NCI-H146 (cell line): ENCODE data around the gene PCBP3.

Experiments
- DNase-seq: peaks from one replicate; lab custom pipeline; 2025; lab: John Stamatoyannopoulos, UW

PCBP3 gene

GRCh38 chr21:45787371-45787770 is 143.8 kb downstream of the PCBP3 start:
- no peak for DNase-seq

GRCh38 chr21:45788198-45788597 is 144.7 kb downstream of the PCBP3 start:
- no peak for DNase-seq

DNA sequence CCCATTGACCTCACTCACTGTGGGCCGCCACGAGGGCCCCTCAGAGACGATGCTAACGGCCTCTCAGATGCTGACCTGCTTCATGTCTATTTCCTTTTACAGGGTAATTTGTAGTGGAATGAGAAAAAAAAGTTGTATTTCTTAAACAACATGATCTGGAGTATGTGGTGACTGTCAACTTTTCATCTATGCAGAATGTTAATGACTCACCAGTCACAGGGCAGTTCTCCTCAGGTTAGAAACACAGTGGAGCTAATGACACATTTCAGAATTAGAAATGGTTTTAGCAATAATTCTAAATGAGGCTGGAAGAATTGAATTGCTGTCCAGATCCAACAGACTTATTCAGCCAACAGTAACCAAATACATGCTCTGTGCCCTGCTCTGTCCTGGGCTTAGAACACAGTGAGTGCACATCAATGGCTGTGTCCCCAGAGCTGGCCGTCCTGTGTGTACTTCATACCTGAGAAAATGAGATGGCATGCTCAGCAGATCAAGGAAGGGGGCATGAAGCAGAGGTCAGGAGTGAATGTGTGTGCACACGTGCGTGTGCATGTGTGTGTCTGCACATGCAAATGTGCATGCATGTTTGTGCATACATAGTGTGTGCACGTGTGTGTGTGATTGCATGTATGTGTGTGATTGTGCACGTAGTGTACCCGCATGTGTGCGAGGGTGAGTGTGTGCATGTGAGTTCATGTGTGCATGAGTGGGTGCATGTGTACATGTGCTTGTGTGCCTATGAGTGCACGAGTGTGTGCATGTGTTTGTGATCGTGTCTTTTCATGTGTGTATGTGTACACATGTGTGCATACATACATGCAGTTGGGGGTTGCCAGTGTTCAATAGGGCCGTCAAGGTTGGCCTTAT is 145.3 kb downstream of the PCBP3 start:
- no peak for DNase-seq

DNA sequence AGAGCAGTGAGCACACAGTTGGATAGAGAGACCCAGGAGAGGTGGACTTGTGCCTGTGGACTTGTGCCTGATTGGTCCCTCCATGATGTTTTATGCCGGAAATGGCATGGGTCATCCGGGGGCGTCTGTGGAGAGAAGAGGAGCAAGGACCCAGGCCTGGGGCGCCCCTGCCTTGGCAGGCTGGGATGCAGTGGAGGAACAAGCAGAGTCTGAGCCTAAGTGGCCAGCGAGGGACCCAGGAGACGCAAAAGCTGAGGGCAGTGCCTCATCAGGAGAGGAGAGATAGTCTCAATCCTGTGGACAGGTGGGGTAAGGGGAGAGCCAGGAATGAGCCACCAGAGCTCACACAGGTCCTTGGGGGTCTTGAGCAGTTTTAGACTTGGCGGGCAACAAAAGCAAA is 146.9 kb downstream of the PCBP3 start:
- DNase-seq, result no peak

DNA sequence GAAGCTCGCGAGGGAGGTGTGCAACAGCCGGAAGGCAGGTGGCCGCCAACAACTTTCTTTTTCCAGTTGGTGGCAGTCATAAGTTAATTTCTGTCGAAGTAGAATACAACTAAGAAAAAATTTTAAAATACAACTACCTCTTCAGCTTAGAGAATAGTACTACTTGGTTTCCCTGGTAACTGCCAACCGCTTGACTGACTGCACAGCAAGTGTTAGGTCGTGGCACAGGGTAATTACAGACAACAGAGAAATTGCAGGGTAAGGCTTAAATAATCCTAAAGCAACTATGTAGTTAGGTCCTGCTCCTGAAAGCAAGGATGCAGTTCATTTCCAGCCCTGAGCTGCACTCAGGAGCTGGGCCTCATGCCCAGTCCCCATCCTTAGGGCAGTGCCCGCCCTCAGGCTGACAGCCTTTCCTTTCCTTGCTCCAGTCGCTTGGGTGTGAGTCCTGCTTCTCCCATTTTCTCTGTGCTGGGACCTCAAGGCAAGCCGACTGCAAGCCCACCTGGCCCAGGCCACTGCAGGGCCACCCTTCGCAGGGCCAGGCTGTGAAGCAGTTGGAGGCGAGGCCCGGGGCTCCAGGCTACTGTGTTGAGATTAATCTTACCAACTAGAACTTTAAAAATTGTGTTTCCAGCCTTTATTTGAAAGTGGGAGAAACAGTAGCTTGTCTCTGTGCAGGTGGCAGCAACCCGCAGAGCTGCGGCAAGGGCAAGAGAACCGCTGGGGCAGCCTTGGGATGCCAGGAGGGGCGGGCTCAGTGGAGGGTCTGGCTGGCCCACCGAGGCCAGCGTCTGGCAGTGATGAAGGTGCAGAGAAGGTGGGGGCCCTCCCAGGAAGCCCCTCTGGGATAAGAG is 148.3 kb downstream of the PCBP3 start:
- no peak for DNase-seq

DNA sequence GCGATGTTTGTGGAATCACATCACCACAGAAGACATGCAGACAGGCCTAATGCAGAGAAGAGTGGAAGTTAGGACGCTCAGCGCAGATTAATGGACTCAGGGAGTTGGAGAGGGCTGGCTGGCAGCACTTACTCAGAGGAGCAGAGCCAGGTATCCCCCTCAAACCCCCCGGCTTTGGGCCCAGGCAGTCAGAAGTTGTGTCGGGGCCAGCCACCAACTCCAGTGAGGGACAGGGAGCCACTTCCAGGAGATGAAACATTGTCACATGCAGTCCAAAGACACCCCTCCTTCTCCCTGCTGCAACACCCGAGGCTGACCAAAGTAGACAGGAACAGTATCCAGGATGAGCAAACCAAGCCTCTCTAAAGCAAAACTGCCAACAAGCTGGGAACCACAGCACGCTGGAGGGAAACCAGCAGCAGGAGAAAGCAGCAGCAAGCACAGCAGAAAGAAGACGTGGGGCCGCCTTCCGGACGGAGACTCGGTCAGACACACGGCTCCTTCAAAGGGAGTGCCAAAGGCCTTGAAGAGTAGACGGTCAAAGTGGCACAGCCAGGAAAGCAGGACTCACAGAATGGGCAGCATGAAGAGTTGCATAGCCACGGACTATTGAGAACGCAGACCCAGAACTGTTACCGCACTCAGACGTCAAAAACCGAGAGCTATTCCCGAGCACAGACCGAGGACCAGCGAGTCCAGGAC is 149.3 kb downstream of the PCBP3 start:
- no peak for DNase-seq

DNA sequence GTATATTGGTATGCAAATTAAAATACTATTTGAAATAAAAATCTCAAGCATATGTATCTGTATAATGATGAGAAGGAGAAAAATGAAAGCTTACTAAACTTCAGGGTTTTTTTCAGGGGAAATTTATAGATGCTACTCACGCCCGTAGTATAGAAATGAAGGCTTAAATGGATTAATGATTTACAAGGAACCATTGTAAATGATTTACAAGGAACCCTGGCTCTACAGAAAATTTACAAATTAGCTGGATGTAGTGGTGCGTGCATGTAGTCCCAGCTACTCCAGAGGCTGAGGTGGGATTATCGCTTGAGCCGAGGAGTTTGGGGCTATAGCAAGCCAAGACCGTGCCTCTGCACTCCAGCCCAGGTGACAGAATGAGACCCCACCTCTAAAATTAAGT is 150.5 kb downstream of the PCBP3 start:
- DNase-seq, result no peak

DNA sequence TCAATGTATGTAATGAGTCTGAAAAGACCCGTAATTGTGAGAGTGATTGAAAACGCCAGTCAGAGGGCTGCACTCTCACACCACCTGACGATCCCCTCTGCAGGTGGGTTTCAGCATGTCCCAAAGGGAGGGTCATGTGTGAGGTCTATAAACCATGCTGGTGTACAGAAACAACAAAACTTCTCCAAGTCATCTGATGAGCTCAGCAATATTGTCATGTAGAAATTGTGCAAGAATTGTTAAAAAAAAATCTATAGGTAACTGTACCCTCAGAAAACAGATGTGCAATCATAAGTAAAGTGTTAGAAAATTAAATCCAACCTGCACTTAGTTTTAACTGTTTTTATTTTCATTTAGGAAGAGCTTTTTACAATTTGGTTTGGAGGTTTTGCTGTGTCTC is 152.5 kb downstream of the PCBP3 start:
- DNase-seq, result no peak

DNA sequence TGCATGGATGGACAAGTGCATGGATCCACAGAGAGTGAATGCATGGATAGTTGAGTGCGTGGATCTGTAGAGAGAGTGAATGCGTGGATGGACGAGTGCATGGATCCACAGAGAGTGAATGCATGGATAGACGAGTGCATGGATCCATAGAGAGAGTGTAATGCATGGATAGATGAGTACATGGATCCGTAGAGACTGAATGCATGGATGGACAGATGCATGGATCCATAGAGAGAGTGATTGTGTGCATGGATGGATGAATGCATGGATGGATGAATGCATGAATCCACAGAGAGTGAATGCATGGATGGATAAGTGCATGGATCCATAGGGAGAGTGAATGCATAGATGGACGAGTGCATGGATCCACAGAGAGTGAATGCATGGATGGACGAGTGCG is 153.8 kb downstream of the PCBP3 start:
- DNase-seq, result no peak

GRCh38 chr21:45799765-45800338 is 156.3 kb downstream of the PCBP3 start:
- no peak for DNase-seq

DNA sequence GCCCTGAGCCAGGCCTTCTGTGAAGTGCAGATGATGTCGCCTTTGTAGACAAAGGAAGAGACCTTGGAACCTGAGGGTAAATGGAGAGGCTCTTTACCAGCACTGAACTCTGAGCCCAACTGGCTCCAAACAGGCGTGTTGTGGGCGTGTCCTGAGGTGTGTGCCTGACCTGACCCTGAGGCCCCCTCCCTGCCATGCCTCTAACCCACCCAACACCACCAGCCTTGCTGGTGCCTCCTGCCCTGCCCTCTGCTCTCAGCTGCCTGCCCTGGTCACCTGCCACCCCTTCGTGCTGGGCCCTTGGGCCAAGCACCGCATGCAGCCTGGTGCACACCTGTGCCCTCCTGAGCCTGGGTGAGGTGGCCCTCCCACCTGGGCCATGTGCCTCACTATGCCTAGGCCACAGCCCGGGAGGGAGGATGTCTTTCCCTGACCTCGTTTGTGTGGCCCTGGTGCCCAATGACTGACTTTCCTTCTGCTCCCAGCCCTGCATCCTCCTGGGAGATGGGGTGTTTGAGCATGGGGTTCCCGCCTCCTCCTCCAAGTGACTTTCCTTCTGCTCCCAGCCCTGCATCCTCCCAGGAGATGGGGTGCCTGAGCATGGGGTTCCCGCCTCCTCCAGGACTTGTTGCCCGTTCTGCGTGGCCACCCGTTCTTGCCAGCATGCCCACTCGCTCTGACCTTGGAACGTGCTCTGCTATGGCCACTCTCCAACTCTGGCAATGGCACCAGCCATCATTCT is 157.0 kb downstream of the PCBP3 start:
- DNase-seq, result no peak

- DNase-seq, result no peak
Measured at GRCh38 chr21:45801129-45801964, 157.8 kb downstream of the PCBP3 start.

GRCh38 chr21:45801989-45802388 is 158.5 kb downstream of the PCBP3 start:
- DNase-seq, result no peak

GRCh38 chr21:45802425-45802824 is 158.9 kb downstream of the PCBP3 start:
- DNase-seq, result no peak

DNA sequence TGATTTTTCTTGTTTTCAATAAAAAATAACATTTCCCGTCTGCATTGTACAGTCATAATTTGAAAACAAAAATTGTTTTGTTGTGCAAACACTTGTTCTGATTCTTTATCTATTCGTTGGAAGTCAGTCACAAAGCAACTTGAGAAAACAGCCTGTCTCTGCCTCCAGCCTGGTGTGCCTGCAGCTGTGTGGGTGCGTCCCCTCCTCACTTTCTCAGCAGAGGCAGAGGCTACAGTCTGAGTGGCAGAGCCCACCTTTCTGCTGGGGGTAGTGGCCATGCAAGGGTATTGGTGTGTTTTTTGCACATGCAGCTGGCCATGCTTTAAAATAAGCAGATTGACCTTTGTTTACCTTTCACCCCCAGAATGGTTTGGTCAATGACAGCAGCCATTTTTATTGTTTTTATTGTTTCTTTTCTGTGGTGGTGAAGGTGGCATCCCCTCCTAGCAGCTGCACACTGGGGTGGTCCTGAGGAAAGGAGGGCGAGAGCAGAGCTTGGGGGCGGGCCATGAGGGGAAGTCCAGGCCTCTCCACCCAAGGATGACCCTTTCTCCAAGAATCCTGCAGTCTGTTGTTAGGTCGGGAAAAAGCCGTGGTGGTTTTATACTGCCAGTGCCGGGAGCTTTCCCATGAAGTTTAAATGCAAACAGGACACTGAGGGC is 159.6 kb downstream of the PCBP3 start:
- no peak for DNase-seq

DNA sequence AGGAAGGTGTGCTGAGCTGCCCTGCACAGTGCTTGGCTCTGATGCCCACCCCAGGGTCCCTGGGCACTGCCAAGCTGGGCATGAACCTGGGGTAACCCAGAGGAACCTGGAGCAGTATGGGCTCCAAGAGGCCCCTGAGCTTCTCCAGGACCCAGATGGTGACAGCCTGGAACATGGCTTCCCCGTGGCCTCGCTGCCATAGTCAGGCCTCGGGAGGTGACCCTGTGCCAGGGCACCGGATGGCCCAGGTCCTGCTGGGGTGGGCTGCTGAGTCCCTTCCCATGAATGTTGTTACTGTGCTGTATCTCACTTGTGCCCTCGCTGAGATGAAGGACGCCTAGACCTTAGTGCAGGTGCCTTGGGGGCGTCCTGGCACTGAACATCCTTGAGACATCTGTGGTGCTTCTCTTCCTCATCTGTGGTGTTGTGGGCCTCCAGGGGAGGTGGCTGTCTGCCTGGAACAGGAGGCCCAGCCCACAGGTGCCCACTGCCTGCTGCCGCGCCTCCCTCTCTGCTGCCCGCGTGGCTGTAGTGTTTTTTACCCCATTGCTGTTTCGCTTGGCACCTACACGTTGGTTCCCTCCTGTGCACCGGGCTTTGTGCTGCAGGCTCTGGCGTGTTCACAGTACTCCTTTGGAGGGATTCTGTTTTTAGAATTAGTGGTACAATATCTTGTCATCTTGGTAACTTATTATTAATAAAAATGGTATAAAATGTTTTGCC is 160.3 kb downstream of the PCBP3 start:
- DNase-seq, result no peak

DNA sequence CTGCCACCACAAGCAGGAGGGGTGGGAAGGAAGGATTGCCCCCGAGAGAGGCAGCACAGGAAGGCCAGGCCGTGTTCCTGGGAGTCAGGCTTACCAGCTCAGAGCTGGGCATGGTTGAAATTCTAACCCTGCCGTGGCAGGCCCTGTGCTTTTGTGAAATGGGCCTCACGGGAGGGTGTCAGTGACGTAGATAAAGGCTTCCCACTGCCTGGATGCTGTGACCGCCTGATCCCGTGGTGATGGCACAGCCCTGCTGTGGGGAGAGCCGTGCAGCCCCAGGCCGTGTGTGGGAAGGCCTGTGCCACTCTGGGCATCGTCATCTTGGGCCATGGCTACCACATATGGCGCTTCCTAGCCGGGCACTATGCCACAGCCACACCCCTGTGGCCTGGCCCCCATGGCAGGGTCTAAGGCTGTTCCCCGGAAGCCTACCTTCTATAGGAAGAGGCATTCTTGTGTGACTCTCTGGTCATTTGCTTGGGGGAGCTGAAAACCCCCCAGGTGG is 161.3 kb downstream of the PCBP3 start:
- DNase-seq, result no peak

DNA sequence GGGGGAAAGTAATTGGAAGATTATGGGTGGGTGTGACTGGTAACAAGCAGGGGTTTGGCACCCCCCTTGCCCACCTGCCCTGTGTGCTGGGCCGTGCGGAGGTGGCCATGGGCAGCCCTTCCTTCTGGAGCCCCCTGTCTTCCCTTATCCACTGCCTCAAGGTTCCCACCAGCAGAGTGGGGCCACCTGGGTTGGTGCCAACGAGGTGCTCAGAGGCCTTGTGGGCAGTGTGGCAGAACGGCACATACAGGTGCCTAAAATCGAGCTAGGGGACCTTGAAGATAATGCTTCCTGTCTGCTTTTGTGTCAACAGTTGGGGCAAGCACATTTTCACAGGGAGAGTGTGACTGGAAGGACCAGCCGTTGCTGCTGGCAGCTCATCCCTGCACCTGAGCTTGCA is 161.8 kb downstream of the PCBP3 start:
- DNase-seq, result no peak

DNA sequence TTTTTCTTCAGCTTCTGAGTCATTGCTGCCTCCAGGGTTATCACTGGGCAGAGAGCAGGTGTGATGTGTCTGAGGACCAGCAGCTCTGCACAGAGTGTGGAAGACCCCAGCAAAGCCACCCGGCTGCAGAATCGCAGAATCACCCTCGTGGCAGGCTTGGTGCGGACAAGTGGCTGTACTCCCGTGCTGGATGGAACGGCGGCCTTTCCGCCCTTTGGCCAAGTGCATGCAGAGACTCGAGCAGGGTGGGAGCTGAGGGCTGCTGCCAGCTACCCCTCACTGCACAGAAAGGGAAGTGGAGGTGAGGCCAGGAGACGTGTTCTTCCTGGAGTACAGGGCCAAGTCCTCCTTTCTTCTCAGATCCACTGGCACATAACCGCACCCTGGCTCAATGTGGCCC is 162.5 kb downstream of the PCBP3 start:
- DNase-seq, result no peak
